Measurements from ENCODE around the gene AGRP.
A peak's percentile ranks its signal among the peaks of the same experiment; 100 is the strongest.

Gene AGRP

GRCh38 chr16:67451704-67452435 is 31.5 kb downstream of the AGRP start:
- DNase-seq = no peak
- intact Hi-C loops (cut with DNase I) = no loop called here

DNA sequence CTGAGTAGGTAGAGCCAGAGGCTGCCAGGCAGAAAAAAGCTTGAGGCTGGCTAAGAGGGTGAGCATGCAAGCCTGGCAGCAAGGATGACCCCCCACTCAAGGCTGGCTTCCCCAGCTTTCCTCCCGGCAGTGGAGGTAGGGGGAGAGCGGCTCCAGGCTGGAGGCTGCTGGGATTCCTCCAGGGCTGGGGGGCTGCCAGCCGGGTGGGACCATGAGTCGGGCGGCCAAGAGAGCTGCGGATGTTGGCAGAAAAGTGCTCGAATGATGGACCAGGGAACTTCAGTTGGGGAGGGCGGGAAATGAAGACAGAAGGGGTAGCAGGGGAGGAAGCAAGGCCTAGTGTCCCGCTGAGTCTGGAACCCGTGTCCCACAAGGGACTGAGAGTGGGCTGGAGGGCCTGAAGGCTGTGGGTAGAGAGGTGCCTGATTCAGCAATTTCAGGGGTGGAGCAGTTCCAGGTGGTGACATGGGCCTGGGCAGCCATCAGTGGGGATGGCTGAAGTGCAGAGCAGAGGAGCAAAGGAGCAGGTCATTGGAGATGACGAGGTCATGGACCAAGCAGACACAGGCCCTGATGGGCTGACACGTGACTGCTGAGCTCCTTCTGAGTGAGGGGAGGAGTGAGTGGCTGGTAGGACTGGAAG is 32.2 kb downstream of the AGRP start:
- intact Hi-C loops (cut with DNase I) = no loop called here
- DNase-seq = peak in 6 of 42 donors; percentile 28 to 60 (median 34)

GRCh38 chr16:67449739-67450138 is 33.6 kb downstream of the AGRP start:
- intact Hi-C loops (cut with DNase I) = no loop called here
- DNase-seq = no peak

DNA sequence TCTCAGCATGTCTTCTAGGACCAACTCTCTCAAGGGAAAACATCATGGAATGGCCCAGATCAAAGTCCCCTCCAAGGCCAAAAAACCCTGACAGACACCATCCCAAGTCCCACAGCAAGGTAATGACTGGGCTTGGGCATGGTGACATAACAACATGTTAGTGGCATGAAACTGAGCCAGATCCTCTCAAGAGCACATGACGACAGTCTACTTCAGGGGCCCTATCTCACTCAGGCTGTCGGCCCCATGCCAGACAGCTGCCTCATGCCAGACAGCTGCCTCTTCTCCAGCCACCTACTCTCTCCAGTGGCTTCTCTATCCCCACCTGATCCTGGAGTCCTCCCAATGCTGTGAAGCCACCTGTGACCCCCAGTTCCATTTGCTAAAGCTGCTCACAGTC is 34.0 kb downstream of the AGRP start:
- intact Hi-C loops (cut with DNase I) = no loop called here
- DNase-seq = no peak

DNA sequence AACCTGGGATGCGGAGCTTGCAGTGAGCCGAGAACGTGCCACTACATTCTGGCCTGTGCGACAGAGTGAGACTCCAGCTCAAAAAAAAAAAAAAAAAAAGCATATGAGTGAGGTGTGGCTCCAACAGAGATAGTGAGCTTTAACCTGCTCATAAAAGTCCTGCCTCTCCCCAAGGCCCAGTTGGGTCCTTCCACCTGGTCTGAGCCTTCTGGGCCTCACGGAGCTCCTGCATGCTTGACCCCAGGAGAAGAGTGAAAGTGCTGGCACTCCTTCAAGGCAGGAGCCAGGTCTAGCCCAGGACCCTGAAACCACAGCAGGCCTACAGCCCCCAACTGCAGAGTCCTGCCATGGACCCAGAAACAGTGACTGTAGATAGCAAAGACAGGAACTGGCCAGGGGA is 34.8 kb downstream of the AGRP start:
- DNase-seq = no peak

DNA sequence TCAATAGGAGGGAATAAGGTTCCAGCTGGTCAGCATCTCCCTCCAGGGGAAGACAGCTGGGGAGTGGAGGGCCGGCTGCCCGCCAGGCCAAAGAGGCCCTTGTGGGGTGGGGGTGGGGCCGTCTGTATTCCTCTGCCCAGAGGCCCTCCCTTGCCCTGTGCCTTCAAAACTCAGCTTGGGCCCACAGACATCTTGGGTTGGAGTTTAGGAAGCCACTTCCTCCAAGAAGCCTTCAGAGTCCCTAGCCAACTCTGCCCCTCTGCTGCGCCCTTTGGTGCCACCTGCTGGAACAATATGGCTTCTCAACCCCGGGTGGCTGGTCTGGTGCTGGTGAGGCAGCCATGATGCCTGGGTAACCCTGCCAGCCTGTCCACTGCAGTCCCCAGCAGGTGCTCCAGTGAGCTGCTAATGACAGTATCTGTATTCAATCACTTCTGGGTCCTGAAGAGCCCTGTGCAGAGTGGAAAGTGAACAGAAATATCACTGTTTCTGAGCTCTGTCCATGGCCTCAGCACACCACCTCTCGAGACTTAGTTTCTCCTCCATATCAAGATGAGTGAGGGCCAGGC is 35.8 kb downstream of the AGRP start:
- DNase-seq = peak in 16 of 42 donors; percentile 19 to 73 (median 40)
- intact Hi-C loops (cut with DNase I) = no loop called here

More for the DNA sequence above, 34.8 kb downstream of the AGRP start:
- intact Hi-C loops (cut with DNase I) = no loop called here

DNA sequence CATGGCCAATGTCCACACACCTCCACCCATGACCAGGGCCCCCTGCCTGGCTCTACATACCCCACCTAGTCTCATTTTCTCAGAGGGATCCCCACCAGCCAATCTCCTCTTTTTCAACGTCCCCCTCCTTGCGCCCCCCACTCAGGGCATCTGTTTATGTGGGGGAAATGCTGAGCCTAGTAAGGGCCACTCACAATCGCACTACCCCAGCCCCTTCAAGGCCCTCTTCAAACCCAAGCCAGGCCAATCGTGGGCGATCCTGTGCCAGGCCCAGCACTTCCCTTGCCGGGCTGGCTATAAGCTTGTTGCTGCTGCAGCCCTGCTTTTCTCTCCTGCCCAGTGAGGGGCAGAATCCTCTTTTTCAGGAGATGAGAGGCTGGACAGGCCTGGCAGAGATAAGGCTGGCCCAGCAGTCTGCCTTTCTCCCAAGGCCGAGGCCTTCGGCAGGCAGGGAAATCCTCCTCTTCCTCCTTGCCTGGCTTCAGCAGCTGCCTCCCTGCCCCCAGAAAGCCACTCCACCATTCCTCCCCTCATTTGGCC is 36.3 kb downstream of the AGRP start:
- DNase-seq = no peak
- intact Hi-C loops (cut with DNase I) = no loop called here

- intact Hi-C loops (cut with DNase I) = no loop called here
- DNase-seq = peak in 1 of 42 donors; percentile 29
Observed at GRCh38 chr16:67445913-67446907, 37.1 kb downstream of the AGRP start.

DNA sequence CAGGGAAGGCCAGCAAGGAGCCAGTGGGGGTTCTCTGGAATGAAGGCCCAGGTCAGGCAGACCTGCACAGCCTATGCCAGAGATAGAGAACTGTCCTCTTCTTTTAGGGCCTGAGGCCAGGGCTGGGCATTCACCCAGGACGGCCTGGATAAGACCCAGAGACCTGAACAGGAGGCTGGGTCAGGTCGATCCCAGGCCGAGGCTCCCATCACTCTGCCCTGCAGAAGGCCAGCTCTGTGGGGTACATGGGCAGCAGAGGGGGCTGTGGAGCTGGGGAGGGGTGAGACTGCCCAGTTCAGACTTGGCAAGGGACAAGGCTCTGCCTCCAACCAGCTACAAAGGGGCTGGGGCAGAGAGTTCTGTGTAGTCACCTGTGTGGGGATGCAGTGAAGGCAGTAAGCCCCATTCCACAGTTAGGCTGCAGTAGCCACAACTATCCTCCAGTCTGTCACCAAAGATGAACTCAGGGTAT is 37.9 kb downstream of the AGRP start:
- intact Hi-C loops (cut with DNase I) = no loop called here
- DNase-seq = no peak

DNA sequence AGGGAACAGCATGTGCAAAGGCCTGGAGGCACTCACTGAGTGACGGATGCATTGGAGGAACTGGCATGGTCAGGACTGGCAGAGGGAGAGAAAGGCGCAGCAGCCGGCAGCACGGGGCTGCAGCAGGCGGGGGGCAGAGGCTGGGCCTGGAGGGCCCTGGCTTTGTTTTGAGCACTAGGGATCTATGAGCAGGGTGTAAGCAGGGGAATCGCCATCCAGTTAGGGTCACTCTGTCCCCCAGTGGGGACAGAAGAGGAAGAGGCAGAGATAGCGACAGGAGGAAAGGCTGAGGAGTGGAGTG is 38.3 kb downstream of the AGRP start:
- intact Hi-C loops (cut with DNase I) = no loop called here
- no peak for DNase-seq

DNA sequence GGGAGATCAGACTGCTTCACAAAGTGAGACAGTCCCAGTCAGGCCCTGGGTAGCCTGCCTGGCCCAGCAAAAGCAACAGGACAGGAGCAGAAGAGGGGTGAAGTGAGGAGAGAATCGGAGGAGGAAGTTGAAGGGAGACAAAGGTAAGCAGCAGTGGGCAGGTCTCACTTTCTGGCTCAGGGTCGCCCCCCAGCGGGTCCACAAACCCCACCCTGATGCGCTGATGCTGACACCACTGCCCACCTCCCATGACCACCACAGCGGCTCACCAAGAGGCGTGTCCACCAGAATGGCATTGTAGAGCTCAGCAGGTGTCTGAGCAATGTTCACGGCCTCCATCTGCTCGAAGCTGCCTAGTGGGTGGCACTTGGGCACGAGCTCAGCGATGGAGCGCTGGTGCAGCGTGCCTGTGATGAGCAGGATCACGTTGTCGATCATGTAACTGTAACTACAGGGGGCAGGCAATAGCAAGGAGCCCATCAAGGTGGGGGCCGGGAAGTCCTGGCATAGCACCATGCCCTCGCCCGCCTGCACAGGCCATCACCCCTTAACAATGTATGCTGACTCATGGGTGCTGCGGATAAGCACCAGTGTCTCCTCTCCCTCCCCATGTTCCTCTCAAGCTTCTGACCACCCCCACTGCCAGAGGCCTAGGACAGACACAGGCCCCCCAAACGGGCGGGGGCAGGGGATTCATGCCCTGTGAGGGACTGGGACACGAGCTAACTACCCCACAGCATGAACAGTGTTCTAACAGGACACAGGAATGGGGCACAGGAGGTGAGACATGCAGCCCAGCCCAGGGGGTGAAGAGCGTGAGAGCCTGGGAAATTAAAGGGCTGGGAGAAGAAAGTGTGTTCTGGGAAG is 38.9 kb downstream of the AGRP start:
- DNase-seq = peak in 17 of 42 donors; percentile 11 to 66 (median 48)
- intact Hi-C loops (cut with DNase I) = no loop called here

GRCh38 chr16:67443265-67443664 is 40.1 kb downstream of the AGRP start:
- intact Hi-C loops (cut with DNase I) = no loop called here
- DNase-seq = no peak

GRCh38 chr16:67442581-67443255 is 40.6 kb downstream of the AGRP start:
- intact Hi-C loops (cut with DNase I) = no loop called here

GRCh38 chr16:67441907-67442306 is 41.4 kb downstream of the AGRP start:
- intact Hi-C loops (cut with DNase I) = no loop called here
- no peak for DNase-seq

More at GRCh38 chr16:67442581-67443255, 40.6 kb downstream of the AGRP start:
- DNase-seq = no peak

DNA sequence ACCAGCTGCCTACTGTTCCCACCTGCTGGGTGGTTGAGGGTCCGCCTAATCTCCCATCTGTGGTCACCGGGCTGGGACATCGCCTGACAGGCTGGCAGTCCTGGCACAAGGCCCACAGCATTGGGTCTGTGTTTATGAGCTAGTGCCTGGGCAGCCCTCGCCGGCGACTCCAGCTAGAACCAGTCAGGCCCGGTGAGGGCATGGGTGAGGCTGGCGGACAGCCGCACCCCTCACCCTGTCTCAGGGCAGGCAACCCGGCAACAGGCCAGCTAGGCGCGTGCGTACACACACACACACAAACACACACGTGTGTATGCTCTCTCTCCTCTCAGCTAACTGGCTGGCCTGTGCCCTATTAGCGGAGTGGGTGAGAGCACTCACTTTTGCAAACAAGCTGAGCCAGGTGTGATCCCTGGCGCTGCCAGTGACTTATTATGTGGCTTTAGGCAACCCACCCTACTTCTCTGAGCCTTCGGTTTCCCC is 42.0 kb downstream of the AGRP start:
- intact Hi-C loops (cut with DNase I) = no loop called here
- DNase-seq = peak in 26 of 42 donors; percentile 14 to 77 (median 46)

GRCh38 chr16:67438824-67439393 is 44.4 kb downstream of the AGRP start:
- intact Hi-C loops (cut with DNase I) = no loop called here
- DNase-seq = no peak
